IMR-90 (cell line): ENCODE data around the gene ALK. TPM values are rescaled to one million over a fixed set of nuclear protein-coding genes. Genes with fewer than 3 reads are reported as not detected.

Experiments
- ATAC-seq: fragments of 200-7000 bp; cut with Tn5 transposase; 2 replicates; pipeline ENCODE4 v1.9.1; 2020; ENCODE audit warnings: low read depth, mild to moderate bottlenecking, moderate library complexity
- BruUV-seq: library from RNA; stranded (reverse); fragments of 400-500 nt; replicated peaks from 2 replicates; lab custom pipeline; 2021; lab: Mats Ljungman, UMichigan
- CTCF ChIA-PET: fragments of 300-600 bp; formaldehyde crosslinking; extraction: SDS; loops from one replicate; lab custom pipeline; 2021; ENCODE audit warnings: antibody characterized with exemption; lab: Yijun Ruan, JAX
- POLR2A ChIA-PET: fragments of 300-600 bp; sonication (Branson Sonifier 250); formaldehyde crosslinking; loops from one replicate; lab custom pipeline; 2022; ENCODE audit warnings: antibody characterized with exemption; ENCODE audit not compliant: unreplicated experiment; lab: Charles Lee
- DNase-seq: peaks from one replicate; pipeline ENCODE4 v3.0.0; 2013
- H2AFZ ChIP-seq: replicated peaks from 2 replicates; pipeline ENCODE3; 2013; ENCODE audit warnings: low read length, mild to moderate bottlenecking; ENCODE audit not compliant: poor library complexity
- H2AK5ac ChIP-seq: 2 replicates; pipeline ENCODE4 v1.6.1; 2013; ENCODE audit warnings: low read depth, low read length, inconsistent platforms
- H2AK9ac ChIP-seq: replicated peaks from 2 replicates; pipeline ENCODE3; 2013; ENCODE audit warnings: mild to moderate bottlenecking, low read depth, low read length, moderate library complexity; ENCODE audit not compliant: poor library complexity
- H2BK120ac ChIP-seq: 2 replicates; pipeline ENCODE4 v1.6.1; 2013; ENCODE audit warnings: low read depth, low read length, inconsistent platforms
- H2BK15ac ChIP-seq: 3 replicates; pipeline ENCODE4 v1.6.1; 2013; ENCODE audit warnings: low read depth, low read length, inconsistent platforms
- H2BK20ac ChIP-seq: 2 replicates; pipeline ENCODE4 v1.6.1; 2013; ENCODE audit warnings: low read depth, mild to moderate bottlenecking, inconsistent platforms, low read length, moderate library complexity
- H2BK5ac ChIP-seq: 2 replicates; pipeline ENCODE4 v1.6.1; 2013; ENCODE audit warnings: mild to moderate bottlenecking, low read depth, low read length, inconsistent platforms; ENCODE audit not compliant: poor library complexity, severe bottlenecking
- H3K14ac ChIP-seq: replicated peaks from 2 replicates; pipeline ENCODE4 v1.6.1; 2013; ENCODE audit warnings: low read depth, low read length, inconsistent platforms
- H3K18ac ChIP-seq: 2 replicates; pipeline ENCODE4 v1.6.1; 2013; ENCODE audit warnings: low read depth, low read length, control low read depth
- H3K23ac ChIP-seq: 2 replicates; pipeline ENCODE4 v1.6.1; 2013; ENCODE audit warnings: low read depth, low read length, inconsistent platforms
- H3K27ac ChIP-seq: 2 replicates; pipeline ENCODE4 v1.5.1; 2013; ENCODE audit warnings: mild to moderate bottlenecking, control low read depth, low read length; ENCODE audit not compliant: insufficient read depth
- H3K27me3 ChIP-seq: 2 replicates; pipeline ENCODE4 v1.6.1; 2013; ENCODE audit warnings: low read length; ENCODE audit not compliant: control insufficient read depth, insufficient read depth
- H3K36me3 ChIP-seq: 2 replicates; pipeline ENCODE4 v1.6.1; 2013; ENCODE audit warnings: low read length, mixed read lengths; ENCODE audit not compliant: control insufficient read depth, insufficient read depth
- H3K4ac ChIP-seq: 2 replicates; pipeline ENCODE4 v1.6.1; 2013; ENCODE audit warnings: low read depth, low read length, inconsistent platforms
- H3K4me1 ChIP-seq: 2 replicates; pipeline ENCODE4 v1.6.1; 2013; ENCODE audit warnings: low read length, mixed read lengths; ENCODE audit not compliant: control insufficient read depth, insufficient read depth
- H3K4me2 ChIP-seq: 2 replicates; pipeline ENCODE4 v1.6.1; 2013; ENCODE audit warnings: low read depth, mild to moderate bottlenecking, control low read depth, low read length, moderate library complexity
- H3K4me3 ChIP-seq: 2 replicates; pipeline ENCODE4 v1.5.1; 2013; ENCODE audit warnings: low read depth, mild to moderate bottlenecking, control low read depth, low read length, moderate library complexity; ENCODE audit not compliant: insufficient read depth
- H3K56ac ChIP-seq: 2 replicates; pipeline ENCODE4 v1.6.1; 2013; ENCODE audit warnings: low read length, inconsistent platforms; ENCODE audit not compliant: insufficient read depth; ENCODE audit errors: extremely low read depth
- H3K79me1 ChIP-seq, 2 experiments: 2 replicates each; pipeline ENCODE4 v1.6.1; 2013; ENCODE audit warnings: low read length in 2 of 2, inconsistent platforms in 1 of 2, low read depth in 1 of 2
- H3K9ac ChIP-seq: 2 replicates; pipeline ENCODE4 v1.6.1; 2013; ENCODE audit warnings: low read depth, low read length, control low read depth
- H3K9me1 ChIP-seq: 2 replicates; pipeline ENCODE4 v1.6.1; 2013; ENCODE audit warnings: low read length, inconsistent platforms; ENCODE audit not compliant: insufficient read depth
- H3K9me3 ChIP-seq: 2 replicates; pipeline ENCODE4 v1.6.1; 2013; ENCODE audit warnings: low read length; ENCODE audit not compliant: control insufficient read depth, insufficient read depth
- H4K20me1 ChIP-seq: 2 replicates; pipeline ENCODE4 v1.6.1; 2013; ENCODE audit warnings: low read length, inconsistent platforms; ENCODE audit not compliant: insufficient read depth
- H4K5ac ChIP-seq: 2 replicates; pipeline ENCODE4 v1.6.1; 2013; ENCODE audit warnings: mild to moderate bottlenecking, low read depth, low read length, control low read depth
- H4K8ac ChIP-seq, 2 experiments: 2 replicates each; pipeline ENCODE4 v1.6.1; 2013; ENCODE audit warnings: low read depth in 2 of 2, low read length in 2 of 2, control low read depth in 1 of 2, inconsistent platforms in 1 of 2
- H4K91ac ChIP-seq: 2 replicates; pipeline ENCODE4 v1.6.1; 2013; ENCODE audit warnings: low read depth, low read length, inconsistent platforms; ENCODE audit not compliant: insufficient read depth
- BHLHE40 ChIP-seq: fragments of 150-350 bp; IDR thresholded peaks from 2 replicates; pipeline ENCODE4 v1.6.1; 2016; ENCODE audit warnings: mild to moderate bottlenecking, low read depth, low read length
- CHD1 ChIP-seq: IDR thresholded peaks from 2 replicates; pipeline ENCODE4 v1.6.1; 2012; ENCODE audit warnings: low read depth, low read length, improper control_type of control experiment
- FOS ChIP-seq: fragments of 150-350 bp; IDR thresholded peaks from 2 replicates; pipeline ENCODE4 v1.6.1; 2016; ENCODE audit warnings: low read depth, low read length
- MAFK ChIP-seq: IDR thresholded peaks from 2 replicates; pipeline ENCODE4 v1.6.1; 2012; ENCODE audit warnings: low read depth, low read length, improper control_type of control experiment
- MAZ ChIP-seq: IDR thresholded peaks from 2 replicates; pipeline ENCODE4 v1.6.1; 2012; ENCODE audit warnings: low read depth, mild to moderate bottlenecking, low read length, improper control_type of control experiment, moderate library complexity, borderline replicate concordance
- MXI1 ChIP-seq: IDR thresholded peaks from 2 replicates; pipeline ENCODE4 v1.6.1; 2012; ENCODE audit warnings: low read depth, mild to moderate bottlenecking, low read length, moderate library complexity, borderline replicate concordance
- NFE2L2 ChIP-seq: fragments of 150-350 bp; IDR thresholded peaks from 2 replicates; pipeline ENCODE4 v1.6.1; 2016; ENCODE audit warnings: low read depth, mild to moderate bottlenecking, low read length
- RAD21 ChIP-seq: IDR thresholded peaks from 2 replicates; pipeline ENCODE4 v1.6.1; 2012; ENCODE audit warnings: low read length, improper control_type of control experiment
- RCOR1 ChIP-seq: IDR thresholded peaks from 2 replicates; pipeline ENCODE4 v1.6.1; 2012; ENCODE audit warnings: mild to moderate bottlenecking, low read length, improper control_type of control experiment; ENCODE audit not compliant: insufficient replicate concordance
- RFX5 ChIP-seq: IDR thresholded peaks from 2 replicates; pipeline ENCODE4 v1.8.0; 2012; ENCODE audit warnings: low read depth, mild to moderate bottlenecking, low read length, moderate library complexity
- SMC3 ChIP-seq: fragments of 150-350 bp; IDR thresholded peaks from 2 replicates; pipeline ENCODE4 v1.6.1; 2016; ENCODE audit warnings: low read depth, mild to moderate bottlenecking, antibody characterized with exemption, low read length, moderate library complexity
- WGBS, 2 experiments: methylation state at CpG; one replicate each; pipeline versions ENCODE4 v1.1.5 to v1.1.7; 2013; ENCODE audit warnings: missing lambda C conversion rate in 2 of 2; ENCODE audit not compliant: insufficient read length in 1 of 2; ENCODE audit errors: extremely low coverage in 2 of 2; 5-methylcytosine and 5-hydroxymethylcytosine counted together
- dilution Hi-C: fragments of 300-500 bp; cut with HindIII; formaldehyde crosslinking; loops from one replicate; pipeline ENCODE4 v1.14.3; 2018; ENCODE audit warnings: low sequenced_read_pairs; ENCODE audit not compliant: unreplicated experiment
- in situ Hi-C: fragments of 300-500 bp; cut with MboI; formaldehyde crosslinking; loops from 3 replicates; pipeline ENCODE4 v1.14.3; 2019; ENCODE audit warnings: low sequenced_read_pairs, inconsistent platforms, mixed read lengths
- intact Hi-C: fragments of 100-400 bp; cut with micrococcal nuclease; formaldehyde crosslinking; loops from 2 replicates; pipeline ENCODE4 v1.10.0; 2022
- polyA plus RNA-seq, 3 experiments: library from polyadenylated mRNA; depleted of rRNA; stranded (reverse); fragments of >200 nt; gene quantifications; 2 replicates each; pipeline ENCODE4 v1.2.3, GENCODE V29; 2012; ENCODE audit warnings: low replicate concordance in 1 of 3
- total RNA-seq: library from RNA; depleted of rRNA; stranded (reverse); fragments of >200 nt; gene quantifications from 2 replicates; pipeline ENCODE4 v1.2.3, GENCODE V29; 2012
- TF ChIP-seq, protein P1 (sequence below): conservative IDR thresholded peaks from 2 replicates; pipeline ENCODE4 v1.5.1; 2012; ENCODE audit warnings: mild to moderate bottlenecking, low read depth, low read length, improper control_type of control experiment
- TF ChIP-seq, protein P2 (sequence below): fragments of 150-350 bp; IDR thresholded peaks from 2 replicates; pipeline ENCODE4 v1.6.1; 2016; ENCODE audit warnings: low read depth, mild to moderate bottlenecking, low read length, moderate library complexity, borderline replicate concordance
- TF ChIP-seq, protein P3 (sequence below): fragments of 150-350 bp; IDR thresholded peaks from 2 replicates; pipeline ENCODE4 v1.6.1; 2017; ENCODE audit warnings: mild to moderate bottlenecking, antibody characterized with exemption, low read length, low read depth

The ALK gene
- total and polyA plus RNA-seq, 2 of the 4 experiments (the other 2 are of a cell fraction) = not detected

GRCh38 chr2:29440921-29441623, 480.3 kb downstream of the ALK start:
- no peak overlapping the region for H3K27ac ChIP-seq
- 39% methylated on average over 3 of the region's 6 CpGs; no CpG with 5 or more reads in 1 of the 2 experiments for WGBS, 2 experiments
- no peak overlapping the region for H2BK15ac ChIP-seq
- in situ Hi-C loops = no loop called here
- H2AK9ac ChIP-seq = no peak overlapping the region
- H4K91ac ChIP-seq = no peak overlapping the region
- no peak overlapping the region for H2AFZ ChIP-seq
- no peak overlapping the region for H3K23ac ChIP-seq
- H3K4ac ChIP-seq = no peak overlapping the region
- no peak overlapping the region for H2AK5ac ChIP-seq
- H3K4me2 ChIP-seq = no peak overlapping the region
- DNase-seq (no peak), ATAC-seq (no peak)
- no peaks in the 10 kb centered on the region for H4K20me1 ChIP-seq
- no peaks in the 10 kb centered on the region for H3K9me1 ChIP-seq
- H3K79me1 ChIP-seq = no peaks in the 10 kb centered on the region
- H3K56ac ChIP-seq = no peak overlapping the region
- BruUV-seq = no TSS peak
- H2BK5ac ChIP-seq = no peak overlapping the region
- 0 out of 2 replicates have a peak, but pooled peaks cover 2% of the 10 kb centered on the region for H3K9me3 ChIP-seq
- no peak overlapping the region for H3K9ac ChIP-seq
- H4K8ac ChIP-seq = no peak overlapping the region
- no peaks in the 10 kb centered on the region; the same call in 1 of the 2 replicates for H3K4me1 ChIP-seq
- no peak overlapping the region for H3K14ac ChIP-seq
- dilution Hi-C loops = no loop called here
- no peaks in the 10 kb centered on the region; the same call in 1 of the 2 replicates for H3K27me3 ChIP-seq
- no peak overlapping the region for H2BK120ac ChIP-seq
- no peak overlapping the region for H4K5ac ChIP-seq
- TF ChIP-seq RAD21 (no peak), SMC3 (no peak), CHD1 (no peak), NFE2L2 (no peak), MAZ (no peak), FOS (no peak), BHLHE40 (no peak), RFX5 (no peak), RCOR1 (no peak), MXI1 (no peak), MAFK (no peak)
- TF ChIP-seq, protein P1, sequence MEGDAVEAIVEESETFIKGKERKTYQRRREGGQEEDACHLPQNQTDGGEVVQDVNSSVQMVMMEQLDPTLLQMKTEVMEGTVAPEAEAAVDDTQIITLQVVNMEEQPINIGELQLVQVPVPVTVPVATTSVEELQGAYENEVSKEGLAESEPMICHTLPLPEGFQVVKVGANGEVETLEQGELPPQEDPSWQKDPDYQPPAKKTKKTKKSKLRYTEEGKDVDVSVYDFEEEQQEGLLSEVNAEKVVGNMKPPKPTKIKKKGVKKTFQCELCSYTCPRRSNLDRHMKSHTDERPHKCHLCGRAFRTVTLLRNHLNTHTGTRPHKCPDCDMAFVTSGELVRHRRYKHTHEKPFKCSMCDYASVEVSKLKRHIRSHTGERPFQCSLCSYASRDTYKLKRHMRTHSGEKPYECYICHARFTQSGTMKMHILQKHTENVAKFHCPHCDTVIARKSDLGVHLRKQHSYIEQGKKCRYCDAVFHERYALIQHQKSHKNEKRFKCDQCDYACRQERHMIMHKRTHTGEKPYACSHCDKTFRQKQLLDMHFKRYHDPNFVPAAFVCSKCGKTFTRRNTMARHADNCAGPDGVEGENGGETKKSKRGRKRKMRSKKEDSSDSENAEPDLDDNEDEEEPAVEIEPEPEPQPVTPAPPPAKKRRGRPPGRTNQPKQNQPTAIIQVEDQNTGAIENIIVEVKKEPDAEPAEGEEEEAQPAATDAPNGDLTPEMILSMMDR = no peak
- TF ChIP-seq, protein P2, sequence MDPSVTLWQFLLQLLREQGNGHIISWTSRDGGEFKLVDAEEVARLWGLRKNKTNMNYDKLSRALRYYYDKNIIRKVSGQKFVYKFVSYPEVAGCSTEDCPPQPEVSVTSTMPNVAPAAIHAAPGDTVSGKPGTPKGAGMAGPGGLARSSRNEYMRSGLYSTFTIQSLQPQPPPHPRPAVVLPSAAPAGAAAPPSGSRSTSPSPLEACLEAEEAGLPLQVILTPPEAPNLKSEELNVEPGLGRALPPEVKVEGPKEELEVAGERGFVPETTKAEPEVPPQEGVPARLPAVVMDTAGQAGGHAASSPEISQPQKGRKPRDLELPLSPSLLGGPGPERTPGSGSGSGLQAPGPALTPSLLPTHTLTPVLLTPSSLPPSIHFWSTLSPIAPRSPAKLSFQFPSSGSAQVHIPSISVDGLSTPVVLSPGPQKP = no peak
- TF ChIP-seq, protein P3, sequence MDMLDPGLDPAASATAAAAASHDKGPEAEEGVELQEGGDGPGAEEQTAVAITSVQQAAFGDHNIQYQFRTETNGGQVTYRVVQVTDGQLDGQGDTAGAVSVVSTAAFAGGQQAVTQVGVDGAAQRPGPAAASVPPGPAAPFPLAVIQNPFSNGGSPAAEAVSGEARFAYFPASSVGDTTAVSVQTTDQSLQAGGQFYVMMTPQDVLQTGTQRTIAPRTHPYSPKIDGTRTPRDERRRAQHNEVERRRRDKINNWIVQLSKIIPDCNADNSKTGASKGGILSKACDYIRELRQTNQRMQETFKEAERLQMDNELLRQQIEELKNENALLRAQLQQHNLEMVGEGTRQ = no peak
- no peaks in the 10 kb centered on the region for H3K36me3 ChIP-seq
- intact Hi-C loops = no loop called here
- H3K18ac ChIP-seq = no peak overlapping the region
- ChIA-PET POLR2A (no interaction called here), CTCF (no interaction called here)
- no peak overlapping the region for H3K4me3 ChIP-seq
- no peak overlapping the region for H2BK20ac ChIP-seq
